ENCODE measurements around the gene PDCD2L. TPM values are rescaled to one million over a fixed set of nuclear protein-coding genes. Genes with fewer than 3 reads are reported as not detected.

PDCD2L gene
- total RNA-seq, 1 experiment from 2014 or later: 43.4 TPM

DNA sequence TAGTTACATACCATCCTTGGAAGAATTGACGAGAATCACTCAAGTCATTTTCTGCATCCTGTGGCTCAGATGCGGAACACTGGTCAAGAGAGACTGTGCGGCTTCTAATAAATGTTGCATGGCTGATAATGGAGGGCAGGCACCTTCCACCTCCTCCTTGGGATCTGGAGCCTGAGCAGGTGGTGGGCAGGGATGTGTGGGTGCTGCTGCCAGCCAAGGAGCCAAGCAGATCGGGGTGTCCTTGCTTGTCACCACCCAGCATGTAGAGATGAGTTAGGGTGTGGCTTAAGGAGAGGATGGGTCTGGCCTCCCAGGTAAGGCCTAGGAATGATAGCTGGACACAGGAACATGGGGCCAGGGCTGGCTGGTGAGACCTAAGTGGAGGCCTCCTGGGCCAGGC is 21.7 kb upstream of the PDCD2L start:
- TF ChIP-seq, protein P1, sequence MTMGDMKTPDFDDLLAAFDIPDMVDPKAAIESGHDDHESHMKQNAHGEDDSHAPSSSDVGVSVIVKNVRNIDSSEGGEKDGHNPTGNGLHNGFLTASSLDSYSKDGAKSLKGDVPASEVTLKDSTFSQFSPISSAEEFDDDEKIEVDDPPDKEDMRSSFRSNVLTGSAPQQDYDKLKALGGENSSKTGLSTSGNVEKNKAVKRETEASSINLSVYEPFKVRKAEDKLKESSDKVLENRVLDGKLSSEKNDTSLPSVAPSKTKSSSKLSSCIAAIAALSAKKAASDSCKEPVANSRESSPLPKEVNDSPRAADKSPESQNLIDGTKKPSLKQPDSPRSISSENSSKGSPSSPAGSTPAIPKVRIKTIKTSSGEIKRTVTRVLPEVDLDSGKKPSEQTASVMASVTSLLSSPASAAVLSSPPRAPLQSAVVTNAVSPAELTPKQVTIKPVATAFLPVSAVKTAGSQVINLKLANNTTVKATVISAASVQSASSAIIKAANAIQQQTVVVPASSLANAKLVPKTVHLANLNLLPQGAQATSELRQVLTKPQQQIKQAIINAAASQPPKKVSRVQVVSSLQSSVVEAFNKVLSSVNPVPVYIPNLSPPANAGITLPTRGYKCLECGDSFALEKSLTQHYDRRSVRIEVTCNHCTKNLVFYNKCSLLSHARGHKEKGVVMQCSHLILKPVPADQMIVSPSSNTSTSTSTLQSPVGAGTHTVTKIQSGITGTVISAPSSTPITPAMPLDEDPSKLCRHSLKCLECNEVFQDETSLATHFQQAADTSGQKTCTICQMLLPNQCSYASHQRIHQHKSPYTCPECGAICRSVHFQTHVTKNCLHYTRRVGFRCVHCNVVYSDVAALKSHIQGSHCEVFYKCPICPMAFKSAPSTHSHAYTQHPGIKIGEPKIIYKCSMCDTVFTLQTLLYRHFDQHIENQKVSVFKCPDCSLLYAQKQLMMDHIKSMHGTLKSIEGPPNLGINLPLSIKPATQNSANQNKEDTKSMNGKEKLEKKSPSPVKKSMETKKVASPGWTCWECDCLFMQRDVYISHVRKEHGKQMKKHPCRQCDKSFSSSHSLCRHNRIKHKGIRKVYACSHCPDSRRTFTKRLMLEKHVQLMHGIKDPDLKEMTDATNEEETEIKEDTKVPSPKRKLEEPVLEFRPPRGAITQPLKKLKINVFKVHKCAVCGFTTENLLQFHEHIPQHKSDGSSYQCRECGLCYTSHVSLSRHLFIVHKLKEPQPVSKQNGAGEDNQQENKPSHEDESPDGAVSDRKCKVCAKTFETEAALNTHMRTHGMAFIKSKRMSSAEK (CRISPR knock-in tag; IDR thresholded peaks at IDR 0.05; ENCODE audit: borderline replicate concordance): no peak
- TF ChIP-seq, protein P2, sequence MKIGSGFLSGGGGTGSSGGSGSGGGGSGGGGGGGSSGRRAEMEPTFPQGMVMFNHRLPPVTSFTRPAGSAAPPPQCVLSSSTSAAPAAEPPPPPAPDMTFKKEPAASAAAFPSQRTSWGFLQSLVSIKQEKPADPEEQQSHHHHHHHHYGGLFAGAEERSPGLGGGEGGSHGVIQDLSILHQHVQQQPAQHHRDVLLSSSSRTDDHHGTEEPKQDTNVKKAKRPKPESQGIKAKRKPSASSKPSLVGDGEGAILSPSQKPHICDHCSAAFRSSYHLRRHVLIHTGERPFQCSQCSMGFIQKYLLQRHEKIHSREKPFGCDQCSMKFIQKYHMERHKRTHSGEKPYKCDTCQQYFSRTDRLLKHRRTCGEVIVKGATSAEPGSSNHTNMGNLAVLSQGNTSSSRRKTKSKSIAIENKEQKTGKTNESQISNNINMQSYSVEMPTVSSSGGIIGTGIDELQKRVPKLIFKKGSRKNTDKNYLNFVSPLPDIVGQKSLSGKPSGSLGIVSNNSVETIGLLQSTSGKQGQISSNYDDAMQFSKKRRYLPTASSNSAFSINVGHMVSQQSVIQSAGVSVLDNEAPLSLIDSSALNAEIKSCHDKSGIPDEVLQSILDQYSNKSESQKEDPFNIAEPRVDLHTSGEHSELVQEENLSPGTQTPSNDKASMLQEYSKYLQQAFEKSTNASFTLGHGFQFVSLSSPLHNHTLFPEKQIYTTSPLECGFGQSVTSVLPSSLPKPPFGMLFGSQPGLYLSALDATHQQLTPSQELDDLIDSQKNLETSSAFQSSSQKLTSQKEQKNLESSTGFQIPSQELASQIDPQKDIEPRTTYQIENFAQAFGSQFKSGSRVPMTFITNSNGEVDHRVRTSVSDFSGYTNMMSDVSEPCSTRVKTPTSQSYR (CRISPR knock-in tag; IDR thresholded peaks at IDR 0.05): no peak
- no peak for TF ChIP-seq KAT7 (CRISPR knock-in tag; IDR thresholded peaks at IDR 0.05; ENCODE audit: borderline replicate concordance)
- TF ChIP-seq, protein P3, sequence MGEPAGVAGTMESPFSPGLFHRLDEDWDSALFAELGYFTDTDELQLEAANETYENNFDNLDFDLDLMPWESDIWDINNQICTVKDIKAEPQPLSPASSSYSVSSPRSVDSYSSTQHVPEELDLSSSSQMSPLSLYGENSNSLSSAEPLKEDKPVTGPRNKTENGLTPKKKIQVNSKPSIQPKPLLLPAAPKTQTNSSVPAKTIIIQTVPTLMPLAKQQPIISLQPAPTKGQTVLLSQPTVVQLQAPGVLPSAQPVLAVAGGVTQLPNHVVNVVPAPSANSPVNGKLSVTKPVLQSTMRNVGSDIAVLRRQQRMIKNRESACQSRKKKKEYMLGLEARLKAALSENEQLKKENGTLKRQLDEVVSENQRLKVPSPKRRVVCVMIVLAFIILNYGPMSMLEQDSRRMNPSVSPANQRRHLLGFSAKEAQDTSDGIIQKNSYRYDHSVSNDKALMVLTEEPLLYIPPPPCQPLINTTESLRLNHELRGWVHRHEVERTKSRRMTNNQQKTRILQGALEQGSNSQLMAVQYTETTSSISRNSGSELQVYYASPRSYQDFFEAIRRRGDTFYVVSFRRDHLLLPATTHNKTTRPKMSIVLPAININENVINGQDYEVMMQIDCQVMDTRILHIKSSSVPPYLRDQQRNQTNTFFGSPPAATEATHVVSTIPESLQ (CRISPR knock-in tag; IDR thresholded peaks at IDR 0.05): no peak
- no peak for TF ChIP-seq ZNF121 (CRISPR knock-in tag; IDR thresholded peaks at IDR 0.05)
- no peak for TF ChIP-seq NR3C1 (CRISPR knock-in tag; conservative IDR thresholded peaks at IDR 0.05; ENCODE audit: low read depth)
- TF ChIP-seq MYBL2 (CRISPR knock-in tag; IDR thresholded peaks at IDR 0.05): no peak
- TF ChIP-seq GRHL2 (CRISPR knock-in tag; IDR thresholded peaks at IDR 0.05; ENCODE audit: insufficient replicate concordance, severe bottlenecking): no peak
- TF ChIP-seq, protein P4, sequence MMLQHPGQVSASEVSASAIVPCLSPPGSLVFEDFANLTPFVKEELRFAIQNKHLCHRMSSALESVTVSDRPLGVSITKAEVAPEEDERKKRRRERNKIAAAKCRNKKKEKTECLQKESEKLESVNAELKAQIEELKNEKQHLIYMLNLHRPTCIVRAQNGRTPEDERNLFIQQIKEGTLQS (CRISPR knock-in tag; conservative IDR thresholded peaks at IDR 0.05): no peak
- TF ChIP-seq ESRRA (CRISPR knock-in tag; IDR thresholded peaks at IDR 0.05; ENCODE audit: borderline replicate concordance): no peak
- TF ChIP-seq, protein P5, sequence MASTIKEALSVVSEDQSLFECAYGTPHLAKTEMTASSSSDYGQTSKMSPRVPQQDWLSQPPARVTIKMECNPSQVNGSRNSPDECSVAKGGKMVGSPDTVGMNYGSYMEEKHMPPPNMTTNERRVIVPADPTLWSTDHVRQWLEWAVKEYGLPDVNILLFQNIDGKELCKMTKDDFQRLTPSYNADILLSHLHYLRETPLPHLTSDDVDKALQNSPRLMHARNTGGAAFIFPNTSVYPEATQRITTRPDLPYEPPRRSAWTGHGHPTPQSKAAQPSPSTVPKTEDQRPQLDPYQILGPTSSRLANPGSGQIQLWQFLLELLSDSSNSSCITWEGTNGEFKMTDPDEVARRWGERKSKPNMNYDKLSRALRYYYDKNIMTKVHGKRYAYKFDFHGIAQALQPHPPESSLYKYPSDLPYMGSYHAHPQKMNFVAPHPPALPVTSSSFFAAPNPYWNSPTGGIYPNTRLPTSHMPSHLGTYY (CRISPR knock-in tag; IDR thresholded peaks at IDR 0.05): no peak
- TF ChIP-seq, protein P6, sequence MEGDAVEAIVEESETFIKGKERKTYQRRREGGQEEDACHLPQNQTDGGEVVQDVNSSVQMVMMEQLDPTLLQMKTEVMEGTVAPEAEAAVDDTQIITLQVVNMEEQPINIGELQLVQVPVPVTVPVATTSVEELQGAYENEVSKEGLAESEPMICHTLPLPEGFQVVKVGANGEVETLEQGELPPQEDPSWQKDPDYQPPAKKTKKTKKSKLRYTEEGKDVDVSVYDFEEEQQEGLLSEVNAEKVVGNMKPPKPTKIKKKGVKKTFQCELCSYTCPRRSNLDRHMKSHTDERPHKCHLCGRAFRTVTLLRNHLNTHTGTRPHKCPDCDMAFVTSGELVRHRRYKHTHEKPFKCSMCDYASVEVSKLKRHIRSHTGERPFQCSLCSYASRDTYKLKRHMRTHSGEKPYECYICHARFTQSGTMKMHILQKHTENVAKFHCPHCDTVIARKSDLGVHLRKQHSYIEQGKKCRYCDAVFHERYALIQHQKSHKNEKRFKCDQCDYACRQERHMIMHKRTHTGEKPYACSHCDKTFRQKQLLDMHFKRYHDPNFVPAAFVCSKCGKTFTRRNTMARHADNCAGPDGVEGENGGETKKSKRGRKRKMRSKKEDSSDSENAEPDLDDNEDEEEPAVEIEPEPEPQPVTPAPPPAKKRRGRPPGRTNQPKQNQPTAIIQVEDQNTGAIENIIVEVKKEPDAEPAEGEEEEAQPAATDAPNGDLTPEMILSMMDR (IDR thresholded peaks at IDR 0.05): no peak
- H3K4me1 Mint-ChIP-seq: no peaks in the 10 kb centered on the region
- peaks cover 85% of the 10 kb centered on the region for H3K36me3 Mint-ChIP-seq
- no peak overlapping the region for H3K27ac Mint-ChIP-seq
- DNase-seq (ENCODE audit: low spot score) (no peak), ATAC-seq (no peak)
- H3K4me3 Mint-ChIP-seq: no peak overlapping the region
- CTCF ChIA-PET: no interaction called here
- no peaks in the 10 kb centered on the region for H3K9me3 Mint-ChIP-seq
- POLR2A ChIA-PET: interaction anchor here (0.5 kb wide), 1 partner anchor 31 kb away, joined by 6 read pairs; no protein-coding TSS in a partner anchor
- H3K27me3 Mint-ChIP-seq (ENCODE audit: low read depth): no peaks in the 10 kb centered on the region

DNA sequence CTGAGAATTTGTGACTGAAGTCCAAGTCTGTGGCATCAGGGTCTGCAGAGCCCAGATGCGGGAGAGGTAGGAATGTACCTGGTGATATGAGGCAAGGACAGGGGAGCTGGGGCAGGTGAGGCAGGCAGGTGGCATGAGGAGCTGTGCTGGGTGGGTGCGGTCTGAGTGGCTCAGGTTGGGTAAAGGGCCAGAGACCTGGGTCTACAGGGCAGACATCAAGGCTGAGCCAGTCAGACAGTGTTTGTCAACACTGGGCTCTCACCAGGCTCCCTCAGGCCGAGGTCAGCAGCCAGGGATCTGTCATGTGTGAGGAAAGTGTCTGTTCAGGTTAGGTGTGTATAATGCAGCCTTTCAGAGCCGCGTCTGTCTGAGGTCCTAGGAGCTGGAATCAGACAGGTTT is 20.6 kb upstream of the PDCD2L start:
- ATAC-seq (no peak), DNase-seq (ENCODE audit: low spot score) (no peak)
- H3K36me3 Mint-ChIP-seq: peaks cover 86% of the 10 kb centered on the region
- CTCF ChIA-PET: no interaction called here
- no peaks in the 10 kb centered on the region for H3K9me3 Mint-ChIP-seq
- TF ChIP-seq NFATC4 (CRISPR knock-in tag; IDR thresholded peaks at IDR 0.05): no peak
- POLR2A ChIA-PET: no interaction called here
- no peak overlapping the region for H3K4me3 Mint-ChIP-seq
- no peaks in the 10 kb centered on the region for H3K27me3 Mint-ChIP-seq (ENCODE audit: low read depth)
- H3K27ac Mint-ChIP-seq: no peak overlapping the region
- no peaks in the 10 kb centered on the region for H3K4me1 Mint-ChIP-seq

Data from WTC11 (cell line).